Large intestine (tissue), 3 donors: ENCODE measurements around the gene LRMDA. TPM values are rescaled to one million over a fixed set of nuclear protein-coding genes. Genes with fewer than 3 reads are reported as not detected.

ENCODE experiments used
- DNase-seq, 2 donors: peaks; one replicate each; pipeline versions ENCODE4 v3.0.0 to v3.0.0-alpha.2; 2013
- H3K27ac ChIP-seq: one replicate; pipeline ENCODE4 v1.5.1; 2013; ENCODE audit warnings: low read length
- H3K27me3 ChIP-seq: 2 replicates; pipeline ENCODE4 v1.6.1; 2013; ENCODE audit warnings: low read length; ENCODE audit not compliant: control insufficient read depth, insufficient read depth
- H3K36me3 ChIP-seq: 2 replicates; pipeline ENCODE4 v1.6.1; 2013; ENCODE audit warnings: low read length; ENCODE audit not compliant: control insufficient read depth, insufficient read depth
- H3K4me1 ChIP-seq: one replicate; pipeline ENCODE4 v1.6.1; 2013; ENCODE audit warnings: low read length; ENCODE audit not compliant: control insufficient read depth, insufficient read depth
- H3K4me3 ChIP-seq: one replicate; pipeline ENCODE4 v1.5.1; 2013; ENCODE audit warnings: low read length
- H3K9me3 ChIP-seq: one replicate; pipeline ENCODE4 v1.6.1; 2013; ENCODE audit warnings: mild to moderate bottlenecking, low read depth, low read length, moderate library complexity; ENCODE audit not compliant: control insufficient read depth
- WGBS: methylation state at CpG from one replicate; pipeline ENCODE4 v1.1.5; 2013; ENCODE audit warnings: low lambda C conversion rate; ENCODE audit not compliant: insufficient coverage; 5-methylcytosine and 5-hydroxymethylcytosine counted together
- polyA plus RNA-seq: library from polyadenylated mRNA; unstranded; fragments of 120-200 nt; gene quantifications from one replicate; pipeline ENCODE4 v1.2.1, GENCODE V29; 2013

The LRMDA gene
- polyA plus RNA-seq, 1 donor, result 5.3 TPM

DNA sequence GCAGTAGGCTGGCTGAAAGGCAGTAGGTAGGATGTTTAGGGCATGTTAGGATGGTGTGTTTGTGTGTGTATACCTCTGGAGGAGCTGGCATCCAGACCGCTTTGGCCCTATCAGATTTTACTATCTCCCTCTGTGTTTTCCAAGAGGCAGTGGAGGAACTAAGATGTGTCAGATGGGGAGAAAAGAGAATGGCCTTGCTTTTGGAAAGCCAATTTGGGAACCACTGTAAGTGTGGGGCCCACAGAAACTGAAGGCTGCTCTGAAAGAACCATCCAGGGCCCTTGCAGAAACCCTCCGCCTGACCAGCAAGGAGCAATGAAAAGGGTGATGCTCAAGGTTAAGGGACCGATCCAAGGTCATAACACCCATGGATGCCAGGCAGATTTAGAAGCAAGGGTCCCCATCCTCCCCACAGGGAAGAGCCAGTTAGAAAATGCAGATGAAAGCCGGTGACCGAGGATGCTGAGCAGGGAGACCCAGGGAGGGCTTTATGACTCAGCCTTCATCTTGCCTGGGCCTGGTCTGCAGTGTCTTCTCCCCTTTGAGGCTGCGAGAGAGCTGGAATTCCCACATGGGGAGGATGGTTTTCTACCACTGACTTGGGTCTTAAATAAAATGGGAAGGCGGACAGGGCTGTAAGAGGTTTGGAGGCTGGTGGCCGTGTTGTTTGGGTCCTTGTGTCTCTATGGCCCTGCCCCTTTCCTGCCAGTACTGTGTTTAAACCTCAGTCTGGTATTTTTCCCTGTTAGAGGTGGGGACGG is 275.8 kb downstream of the LRMDA start:
- Histone ChIP-seq H3K4me3 (no peak overlapping the region), H3K36me3 (no peaks in the 10 kb centered on the region), H3K9me3 (no peaks in the 10 kb centered on the region), H3K27ac (no peak overlapping the region), H3K27me3 (no peaks in the 10 kb centered on the region), H3K4me1 (no peaks in the 10 kb centered on the region)
- no peak for DNase-seq
- WGBS, result 60% methylated on average over 1 of the region's 9 CpGs

DNA sequence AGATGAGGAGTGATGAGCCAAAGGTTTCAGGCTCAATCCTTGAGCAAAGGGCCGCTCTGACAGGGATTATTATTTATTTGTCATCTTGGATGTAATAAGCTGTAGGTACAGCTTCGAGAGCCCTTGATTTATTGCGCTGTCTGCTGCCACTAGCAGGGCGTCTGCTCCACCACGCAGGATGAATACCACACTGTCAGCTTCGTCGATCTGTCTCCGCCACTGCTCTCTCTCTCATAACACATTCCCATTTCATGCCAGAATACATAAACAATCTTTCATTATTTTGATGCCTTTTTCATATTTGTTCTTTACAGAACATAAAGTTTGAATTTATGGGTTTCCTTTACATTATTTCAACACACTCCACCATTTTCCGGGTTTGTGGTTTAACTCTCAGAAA is 276.6 kb downstream of the LRMDA start:
- no peaks in the 10 kb centered on the region for H3K27me3 ChIP-seq
- no peaks in the 10 kb centered on the region for H3K9me3 ChIP-seq
- H3K4me1 ChIP-seq, result no peaks in the 10 kb centered on the region
- no peak overlapping the region for H3K4me3 ChIP-seq
- 80% methylated on average over 1 of the region's 9 CpGs for WGBS
- H3K27ac ChIP-seq, result no peak overlapping the region
- H3K36me3 ChIP-seq, result no peaks in the 10 kb centered on the region
- no peak for DNase-seq

DNA sequence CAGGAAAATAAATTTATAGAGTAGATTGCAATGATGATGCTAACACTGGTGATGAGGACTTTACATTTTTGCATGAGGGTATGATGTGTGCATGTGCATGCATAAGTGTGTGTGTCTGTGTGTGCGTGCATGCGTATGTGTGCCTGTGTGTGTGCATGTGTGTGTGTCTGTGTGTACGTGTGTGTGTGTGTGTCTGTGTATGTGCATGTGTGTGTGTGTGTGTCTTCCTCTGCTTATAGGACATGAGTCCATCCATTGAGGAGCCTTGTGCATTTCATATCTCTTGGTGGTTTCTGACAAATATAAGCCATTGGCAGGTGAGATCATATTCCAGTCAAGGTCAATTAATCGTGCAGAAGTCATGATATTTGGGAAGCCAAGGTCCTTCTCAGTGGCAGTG is 277.8 kb downstream of the LRMDA start:
- no peak for DNase-seq
- Histone ChIP-seq H3K9me3 (no peaks in the 10 kb centered on the region), H3K4me3 (no peak overlapping the region), H3K36me3 (no peaks in the 10 kb centered on the region), H3K27me3 (no peaks in the 10 kb centered on the region), H3K27ac (no peak overlapping the region), H3K4me1 (no peaks in the 10 kb centered on the region)
- WGBS, result no CpG with 5 or more reads among the region's 4 CpGs

DNA sequence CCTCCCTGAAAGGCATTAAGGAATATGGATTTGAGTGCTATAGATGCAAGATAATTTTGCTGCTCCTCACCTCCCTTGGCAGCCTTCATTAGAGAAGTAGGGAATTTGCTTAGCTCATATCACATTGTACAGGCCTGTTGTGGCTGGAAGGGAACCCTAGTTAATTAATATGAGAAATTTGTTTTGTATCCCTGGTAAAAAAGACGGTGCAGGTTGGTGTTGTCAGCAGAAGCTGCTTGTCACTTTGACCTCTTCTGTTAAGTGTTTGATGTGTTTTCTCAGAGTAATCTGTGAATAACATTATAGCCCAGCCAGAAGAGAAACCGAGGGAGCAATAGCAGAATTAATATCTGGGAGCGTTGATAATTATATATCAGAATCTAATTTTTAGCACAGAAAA is 278.4 kb downstream of the LRMDA start:
- no peak for DNase-seq
- no peaks in the 10 kb centered on the region for H3K4me1 ChIP-seq
- H3K27me3 ChIP-seq, result no peaks in the 10 kb centered on the region
- H3K27ac ChIP-seq, result no peak overlapping the region
- no peaks in the 10 kb centered on the region for H3K36me3 ChIP-seq
- no peak overlapping the region for H3K4me3 ChIP-seq
- 62% methylated on average over 3 of the region's 3 CpGs for WGBS
- no peaks in the 10 kb centered on the region for H3K9me3 ChIP-seq

DNA sequence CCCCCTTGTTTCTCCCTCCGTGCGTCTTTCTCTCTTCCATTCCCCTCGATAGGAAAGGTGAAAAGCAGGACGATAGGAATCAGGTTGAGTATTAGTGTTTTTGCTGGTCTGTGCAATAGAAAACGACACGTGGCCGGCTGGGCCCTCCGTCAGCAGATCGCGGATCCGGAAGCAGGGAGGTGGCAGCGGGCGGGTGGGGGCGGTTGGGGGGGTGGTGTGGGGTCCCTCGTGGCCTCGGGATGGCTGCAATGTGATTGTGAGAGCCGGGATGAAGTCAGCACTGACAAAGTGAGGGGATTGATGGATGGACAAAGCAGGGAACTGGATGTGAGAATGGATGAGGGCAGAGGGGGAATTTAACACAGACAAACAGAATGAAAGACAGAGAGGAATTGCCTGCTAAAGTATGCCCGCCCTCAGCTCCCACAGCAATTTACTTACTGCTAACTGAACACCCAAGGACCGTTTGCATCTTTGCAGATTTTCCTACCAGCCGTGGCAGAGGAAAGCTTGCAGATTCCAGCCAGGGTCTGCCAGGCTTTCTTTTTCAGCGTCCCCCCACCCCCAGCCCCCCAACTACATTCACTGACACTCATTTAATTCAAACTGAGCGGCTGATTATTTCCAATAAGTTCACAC is 280.9 kb downstream of the LRMDA start:
- Histone ChIP-seq H3K4me1 (no peaks in the 10 kb centered on the region), H3K4me3 (no peak overlapping the region), H3K36me3 (no peaks in the 10 kb centered on the region), H3K27ac (no peak overlapping the region), H3K27me3 (no peaks in the 10 kb centered on the region), H3K9me3 (no peaks in the 10 kb centered on the region)
- no CpG with 5 or more reads among the region's 22 CpGs for WGBS
- DNase-seq, result no peak

DNA sequence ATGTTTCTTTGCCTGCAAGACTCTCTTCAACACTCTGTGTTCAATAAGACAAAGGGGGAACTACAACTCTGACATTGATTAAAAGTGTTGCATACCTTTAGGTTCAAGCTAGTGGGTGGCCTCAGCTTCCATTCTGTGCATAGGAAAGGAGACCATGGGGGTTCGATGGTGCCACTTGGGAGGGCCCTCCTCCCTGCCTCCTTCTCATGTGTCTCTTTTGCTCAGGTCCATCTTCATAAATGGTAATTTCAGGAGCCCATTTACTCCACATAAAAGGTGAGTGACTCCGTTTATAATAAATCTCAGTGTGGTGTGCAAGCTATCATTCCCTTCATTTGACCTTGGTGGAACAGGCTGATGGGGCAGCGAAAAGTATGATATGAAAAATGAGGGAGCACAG is 285.1 kb downstream of the LRMDA start:
- H3K36me3 ChIP-seq, result no peaks in the 10 kb centered on the region
- no peaks in the 10 kb centered on the region for H3K9me3 ChIP-seq
- DNase-seq, result no peak
- H3K27me3 ChIP-seq, result no peaks in the 10 kb centered on the region
- no peak overlapping the region for H3K27ac ChIP-seq
- H3K4me1 ChIP-seq, result no peaks in the 10 kb centered on the region
- no CpG with 5 or more reads among the region's 3 CpGs for WGBS
- no peak overlapping the region for H3K4me3 ChIP-seq

DNA sequence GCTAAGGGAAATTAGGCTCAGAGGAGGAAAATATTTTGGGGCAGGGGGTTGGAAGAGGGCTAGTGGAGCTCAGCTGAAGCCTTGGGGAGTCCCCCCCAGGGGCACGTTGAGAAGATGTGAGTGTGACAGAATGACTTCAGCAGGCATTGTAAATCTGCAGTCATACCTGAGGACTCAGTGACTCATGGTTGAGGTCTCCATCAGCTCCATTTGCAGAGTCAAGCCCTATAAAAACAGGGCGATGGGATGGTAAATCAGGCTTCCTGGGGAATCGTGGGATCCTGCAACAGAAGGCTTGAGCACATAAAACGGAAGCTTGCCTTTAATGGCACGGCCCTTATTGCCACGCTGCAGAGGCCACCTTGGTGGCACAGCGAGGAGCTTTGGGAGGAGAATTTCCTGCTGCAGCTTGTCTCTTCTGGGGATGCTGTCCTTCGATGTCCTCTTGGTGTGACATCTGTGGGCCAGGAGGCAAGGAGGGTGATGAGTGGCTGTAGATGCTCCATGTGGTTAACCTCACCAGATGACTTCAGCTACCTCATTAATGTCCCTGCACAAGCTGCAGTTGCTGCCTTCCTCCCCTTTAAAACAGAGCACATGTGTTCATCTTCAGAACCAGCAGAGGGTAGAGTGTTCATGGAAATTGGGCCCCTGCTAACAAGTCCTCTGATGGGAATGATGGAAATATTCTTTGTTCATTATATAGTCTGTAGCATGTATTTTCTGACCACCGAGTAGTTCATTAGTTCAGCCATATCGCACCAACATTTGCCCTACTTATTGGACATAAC is 285.9 kb downstream of the LRMDA start:
- DNase-seq, result no peak

DNA sequence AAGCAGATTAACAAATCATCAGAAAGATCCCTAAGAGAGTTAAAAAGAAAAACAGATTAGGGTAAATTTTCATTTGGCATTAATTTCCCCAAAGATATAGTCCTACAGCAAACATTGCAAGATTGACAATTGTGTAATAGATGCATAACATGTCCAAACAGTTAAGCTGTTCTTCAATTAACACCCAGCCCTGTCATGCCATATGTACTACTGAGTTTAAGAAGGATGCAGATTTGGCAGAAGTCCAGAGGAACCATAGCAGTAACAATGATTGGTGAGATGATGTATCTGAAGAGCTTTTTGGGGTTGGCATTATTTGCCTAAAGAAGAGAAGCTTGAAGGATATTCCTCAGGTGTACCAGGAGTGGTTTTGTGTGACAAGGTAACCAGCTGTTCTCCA is 287.6 kb downstream of the LRMDA start:
- H3K36me3 ChIP-seq, result no peaks in the 10 kb centered on the region
- DNase-seq, result no peak

More for the DNA sequence above, 285.9 kb downstream of the LRMDA start:
- Histone ChIP-seq H3K9me3 (no peaks in the 10 kb centered on the region), H3K36me3 (no peaks in the 10 kb centered on the region), H3K27ac (no peak overlapping the region), H3K27me3 (no peaks in the 10 kb centered on the region), H3K4me3 (no peak overlapping the region), H3K4me1 (no peaks in the 10 kb centered on the region)
- no CpG with 5 or more reads among the region's 10 CpGs for WGBS

DNA sequence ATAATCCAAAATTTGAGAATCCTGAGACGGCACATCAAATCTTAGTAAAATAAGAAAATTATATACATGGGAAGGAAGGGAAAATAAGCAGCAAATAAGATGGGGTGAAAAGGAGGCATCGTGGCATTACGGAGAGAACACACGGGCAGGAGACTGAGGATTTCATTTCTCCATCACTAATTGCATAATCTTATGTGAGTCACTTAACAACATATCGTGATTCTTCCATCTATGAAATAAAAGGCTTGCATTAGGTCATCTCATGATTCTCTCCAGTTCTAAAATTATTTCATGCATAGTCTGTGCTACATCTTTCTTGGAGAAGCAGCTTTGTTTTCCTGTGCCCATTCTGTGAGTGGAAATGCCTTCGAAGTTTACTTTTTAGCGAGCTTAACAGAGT is 288.7 kb downstream of the LRMDA start:
- H3K4me3 ChIP-seq, result no peak overlapping the region
- H3K4me1 ChIP-seq, result no peaks in the 10 kb centered on the region
- no peaks in the 10 kb centered on the region for H3K9me3 ChIP-seq
- no peaks in the 10 kb centered on the region for H3K36me3 ChIP-seq
- H3K27ac ChIP-seq, result no peak overlapping the region
- no peaks in the 10 kb centered on the region for H3K27me3 ChIP-seq
- 100% methylated on average over 3 of the region's 7 CpGs for WGBS
- no peak for DNase-seq

More for the DNA sequence above, 287.6 kb downstream of the LRMDA start:
- Histone ChIP-seq H3K27ac (no peak overlapping the region), H3K9me3 (no peaks in the 10 kb centered on the region), H3K4me1 (no peaks in the 10 kb centered on the region), H3K4me3 (no peak overlapping the region), H3K27me3 (no peaks in the 10 kb centered on the region)

DNA sequence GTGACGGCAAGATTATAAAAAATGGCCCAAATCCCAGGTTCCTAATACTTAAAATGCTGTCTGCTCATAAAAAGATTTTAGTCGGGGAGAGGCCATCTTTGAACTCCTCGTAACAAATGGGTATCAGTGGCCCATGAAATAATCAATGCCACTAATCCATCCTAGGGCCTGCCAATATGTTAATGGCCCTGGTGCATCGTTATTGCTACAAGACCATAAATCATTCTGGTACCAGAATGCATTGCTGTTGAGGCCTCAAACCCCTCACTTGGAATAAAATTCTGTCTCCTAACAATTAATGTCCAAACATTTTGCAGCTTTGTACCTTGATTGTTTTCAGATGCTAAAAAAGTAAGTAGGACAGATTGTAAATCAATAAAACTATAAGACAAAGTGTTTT is 290.6 kb downstream of the LRMDA start:
- no peaks in the 10 kb centered on the region for H3K4me1 ChIP-seq
- WGBS, result 100% methylated on average over 1 of the region's 4 CpGs
- no peak overlapping the region for H3K27ac ChIP-seq
- no peak for DNase-seq
- H3K27me3 ChIP-seq, result no peaks in the 10 kb centered on the region
- no peaks in the 10 kb centered on the region for H3K36me3 ChIP-seq
- no peaks in the 10 kb centered on the region for H3K9me3 ChIP-seq
- H3K4me3 ChIP-seq, result no peak overlapping the region
